Stimulated activated naive CD4-positive, alpha-beta T cell (primary cell): Measurements from ENCODE around the gene WDR70.
"Not testable (repeated sequence)": the region's sequence is repeated elsewhere in the genome, so short reads cannot be mapped to it uniquely, and the experiment has no call there.

Experiments
- DNase-seq, 6 experiments: peaks; one replicate each; lab custom pipeline; 2025; lab: John Stamatoyannopoulos, UW

Gene WDR70

DNA sequence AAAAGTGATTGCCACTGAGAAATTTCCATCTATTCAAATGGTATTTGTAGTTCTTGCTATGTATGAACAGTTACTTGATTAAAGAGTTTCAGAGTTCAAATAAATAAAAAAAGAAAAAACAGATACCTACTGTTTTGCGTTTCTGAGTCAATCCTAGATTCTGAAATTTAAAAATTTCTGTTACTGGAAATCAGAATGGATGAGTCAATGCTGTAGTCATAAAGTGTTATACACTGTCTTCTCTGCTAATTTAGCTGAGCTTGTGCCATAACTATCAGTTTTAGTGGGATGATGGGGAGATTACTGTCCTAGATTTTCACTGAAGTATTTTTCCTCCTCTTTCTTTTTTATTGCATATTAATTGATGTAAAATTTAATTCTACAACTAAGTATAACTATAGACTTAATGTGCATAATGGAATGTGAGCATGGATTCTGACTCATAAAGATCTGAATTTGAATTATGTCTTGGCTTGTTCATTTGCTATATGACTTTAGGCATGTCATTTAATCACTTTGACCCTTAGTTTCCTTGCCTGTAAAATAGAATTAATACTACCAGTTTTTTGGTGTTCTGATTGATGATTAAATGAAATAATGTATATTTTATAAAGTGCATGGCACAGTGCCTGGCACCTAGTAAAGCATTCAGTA, 75.4 kb downstream of the WDR70 start:
- DNase-seq, result not testable (repeated sequence)

DNA sequence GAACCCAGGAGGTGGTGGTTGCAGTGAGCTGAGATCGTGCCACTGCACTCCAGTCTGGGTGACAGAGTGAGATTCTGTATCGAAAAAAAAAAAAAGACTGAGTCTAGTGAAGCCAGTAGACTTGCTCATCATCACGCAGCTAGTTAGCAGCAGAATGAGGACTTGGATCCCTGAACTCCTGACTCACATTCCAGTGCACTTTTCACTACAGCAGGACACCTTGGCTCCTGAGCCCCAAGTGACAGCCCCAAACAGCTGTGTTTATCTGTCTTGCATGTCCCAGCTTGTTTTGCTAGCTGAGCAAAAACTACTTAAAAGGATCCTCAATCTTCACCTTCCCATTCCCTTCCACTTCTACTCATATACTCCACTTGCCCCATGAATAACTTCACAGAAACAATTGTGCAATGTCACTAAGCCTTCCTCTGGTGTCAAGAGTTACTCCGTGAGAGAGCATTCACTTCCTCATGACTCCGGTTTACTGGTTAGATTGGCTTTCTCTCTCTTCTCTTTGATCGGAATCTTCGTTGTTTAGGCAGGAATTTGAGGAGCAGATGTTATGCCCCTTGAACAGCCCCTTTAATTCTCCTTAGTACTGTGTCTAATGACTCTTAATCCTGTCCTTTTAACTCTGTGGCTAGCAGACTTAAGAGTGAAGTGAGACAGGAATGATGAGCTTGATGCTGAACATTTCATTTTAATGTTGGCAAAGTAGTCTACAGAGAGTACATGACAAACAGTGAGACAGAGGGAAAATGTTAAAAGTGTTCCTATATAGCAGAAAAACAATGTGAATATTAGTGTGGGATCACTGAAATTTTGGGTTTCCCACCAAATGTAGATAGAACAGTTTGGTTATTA, 84.3 kb downstream of the WDR70 start:
- not testable (repeated sequence) for DNase-seq

DNA sequence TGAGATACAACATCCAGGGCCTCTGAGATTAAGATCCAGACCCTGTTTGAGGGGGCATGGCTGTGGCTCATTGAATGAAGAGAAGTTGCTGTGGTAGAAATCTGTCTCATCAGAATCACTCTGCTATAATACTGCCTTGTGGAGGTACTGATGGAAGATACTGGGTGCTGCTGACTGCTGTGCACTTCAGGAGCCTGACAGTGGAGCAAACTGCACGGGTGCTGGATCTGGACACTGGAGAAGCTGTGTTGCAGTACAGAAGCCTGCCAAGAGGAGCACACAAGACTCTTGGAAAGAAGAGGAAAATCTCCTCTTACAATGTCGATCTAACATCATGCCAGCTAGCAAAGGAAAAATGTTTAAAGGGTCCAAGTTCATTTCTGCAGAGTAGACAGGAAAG, 85.5 kb downstream of the WDR70 start:
- not testable (repeated sequence) for DNase-seq

DNA sequence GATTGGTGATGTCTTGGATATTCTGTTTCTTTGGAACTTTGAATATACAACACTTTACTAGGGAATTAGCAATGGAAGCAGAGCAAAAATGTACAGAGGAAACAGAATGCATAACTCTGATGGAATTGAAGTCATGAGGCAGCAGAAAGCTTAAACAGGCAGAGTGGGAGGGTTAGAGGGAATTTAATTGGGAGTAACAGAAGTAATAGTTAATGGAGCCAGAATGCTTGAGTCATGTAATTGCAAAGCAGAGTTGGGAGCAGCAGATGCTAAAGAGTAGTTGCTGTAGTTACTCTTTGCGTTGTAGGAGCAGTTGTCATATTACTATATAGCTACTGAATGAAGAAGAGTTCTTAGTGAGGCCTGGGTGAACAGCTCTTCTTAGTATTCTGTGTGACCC, 90.3 kb downstream of the WDR70 start:
- DNase-seq, result not testable (repeated sequence)

DNA sequence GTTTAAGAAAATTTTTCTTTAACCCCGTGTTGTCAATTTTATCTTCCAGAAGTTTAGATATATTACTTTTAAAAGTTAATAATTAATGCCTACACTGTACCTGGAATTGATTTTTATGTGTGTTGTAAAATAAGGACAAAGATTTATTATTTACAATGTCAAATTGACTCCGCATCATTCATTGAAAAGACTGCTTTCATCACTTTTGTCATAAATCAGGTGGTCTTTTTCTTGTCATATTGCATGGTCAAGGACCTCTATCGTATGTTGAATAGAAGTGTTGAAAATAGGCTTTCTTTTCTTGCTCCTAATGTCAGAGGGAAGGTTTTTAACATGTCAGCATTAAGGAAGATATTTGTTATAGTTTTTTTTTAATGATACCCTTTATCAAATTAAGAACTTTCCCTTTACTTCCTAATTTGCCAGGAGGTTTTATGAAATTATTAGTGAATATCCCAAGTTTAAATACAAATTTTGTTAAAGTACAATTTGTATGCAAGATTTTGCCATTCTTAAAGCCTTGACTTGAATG, 92.6 kb downstream of the WDR70 start:
- DNase-seq, result no peak

DNA sequence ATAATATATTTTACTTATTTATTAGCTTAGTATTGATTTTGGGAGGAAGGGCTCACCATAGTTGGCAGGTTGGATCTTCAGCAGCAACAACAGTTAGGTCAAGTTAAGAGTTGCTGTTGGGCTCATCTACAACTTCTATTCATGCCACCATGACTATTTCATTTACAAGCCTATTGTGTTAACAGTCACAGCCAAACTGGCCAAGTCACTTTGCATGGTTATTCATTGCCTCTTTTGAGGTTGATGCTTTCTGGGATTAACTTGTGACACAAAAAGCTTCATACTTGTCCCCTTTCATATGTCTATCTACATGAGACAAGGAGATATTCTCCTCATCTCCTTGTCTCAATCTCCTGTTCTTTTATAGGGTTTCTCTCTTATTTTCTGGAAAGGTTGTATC, 98.3 kb downstream of the WDR70 start:
- no peak for DNase-seq

DNA sequence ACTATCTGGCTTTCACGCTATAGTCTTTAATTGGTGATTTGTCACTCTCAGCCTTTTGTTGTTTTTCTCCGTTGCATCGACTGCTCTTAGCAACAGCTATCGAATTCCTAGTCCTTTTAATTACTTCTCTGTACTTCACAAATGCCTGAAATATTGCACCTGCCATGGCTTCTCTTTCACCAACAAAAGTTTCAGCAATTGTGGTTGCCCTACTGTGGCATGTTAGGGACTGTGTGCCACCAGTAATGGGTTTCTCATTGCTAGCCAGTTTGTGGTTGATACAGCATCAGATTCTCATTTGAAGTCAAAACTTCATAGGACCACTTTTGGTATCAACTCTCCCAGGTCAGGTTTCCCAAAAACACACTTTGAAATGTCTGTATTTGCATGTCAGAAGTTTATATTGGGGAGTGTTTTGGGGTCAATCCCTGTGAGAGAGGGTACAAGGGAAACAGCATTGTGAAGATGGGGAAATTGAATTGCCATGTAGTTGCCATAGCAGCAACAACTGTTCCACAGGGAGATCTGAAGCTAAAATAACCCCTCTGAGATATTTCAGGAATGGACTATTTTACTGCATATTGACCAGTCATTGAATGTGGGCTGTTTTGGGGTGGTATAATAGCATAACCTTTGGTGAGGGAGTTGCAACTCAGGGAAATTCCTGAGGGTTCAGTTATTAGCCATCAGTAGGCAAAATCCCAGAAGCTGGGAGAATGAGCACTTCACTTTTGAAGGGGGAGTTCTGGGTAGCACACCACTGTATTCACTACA, 99.2 kb downstream of the WDR70 start:
- no peak for DNase-seq

DNA sequence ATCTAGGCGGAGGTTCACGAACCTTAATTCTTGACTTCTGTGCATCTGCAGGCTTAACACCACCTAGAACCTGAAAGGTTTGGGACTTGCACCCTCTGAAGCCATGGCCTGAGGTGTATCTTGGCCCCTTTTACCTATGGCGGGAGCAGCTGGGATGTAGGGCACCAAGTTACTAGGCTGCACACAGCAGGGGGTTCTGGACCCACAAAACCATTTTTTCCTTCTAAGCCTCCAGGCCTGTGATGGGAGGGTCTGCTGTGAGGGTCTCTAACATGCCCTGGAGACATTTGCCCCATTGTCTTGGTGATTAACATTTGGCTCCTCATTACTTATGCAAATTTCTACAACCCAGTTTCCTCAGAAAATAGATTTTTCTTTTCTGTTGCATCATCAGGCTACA, 102.3 kb downstream of the WDR70 start:
- DNase-seq, result not testable (repeated sequence)

DNA sequence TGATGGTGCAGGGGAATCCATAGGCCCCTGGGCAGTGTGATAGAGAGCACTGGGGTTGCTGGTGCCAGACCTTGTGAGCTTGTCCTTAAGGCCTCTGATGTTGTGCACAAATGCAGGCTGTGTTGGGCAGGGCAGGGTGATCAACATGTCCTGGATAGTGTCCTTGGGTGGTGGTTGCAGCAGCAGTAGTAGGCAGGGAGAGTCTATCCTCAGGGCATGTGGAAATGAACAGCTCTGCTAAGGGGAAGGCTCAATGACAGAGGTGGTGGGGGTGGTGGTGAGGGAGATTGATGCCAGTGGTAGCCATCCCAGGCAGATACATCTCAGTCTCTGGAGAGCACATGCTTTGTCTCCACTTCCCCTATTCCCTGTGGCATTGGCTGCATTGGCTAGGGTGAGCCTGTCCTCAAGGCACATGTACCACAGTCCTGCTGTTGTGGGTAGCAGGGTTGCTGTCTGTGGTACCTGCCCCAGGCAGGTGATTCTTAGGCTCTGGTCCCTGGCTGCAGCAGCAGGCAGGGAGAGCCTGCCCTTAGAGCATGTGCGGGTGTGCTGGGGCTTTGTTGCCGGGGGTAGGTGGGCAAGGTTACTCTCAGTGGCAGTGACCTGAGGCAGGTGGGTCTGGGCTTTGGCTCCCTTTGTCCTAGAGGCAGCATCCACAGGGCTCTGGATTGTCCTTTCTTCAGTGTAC, 111.1 kb downstream of the WDR70 start:
- DNase-seq, result no peak

DNA sequence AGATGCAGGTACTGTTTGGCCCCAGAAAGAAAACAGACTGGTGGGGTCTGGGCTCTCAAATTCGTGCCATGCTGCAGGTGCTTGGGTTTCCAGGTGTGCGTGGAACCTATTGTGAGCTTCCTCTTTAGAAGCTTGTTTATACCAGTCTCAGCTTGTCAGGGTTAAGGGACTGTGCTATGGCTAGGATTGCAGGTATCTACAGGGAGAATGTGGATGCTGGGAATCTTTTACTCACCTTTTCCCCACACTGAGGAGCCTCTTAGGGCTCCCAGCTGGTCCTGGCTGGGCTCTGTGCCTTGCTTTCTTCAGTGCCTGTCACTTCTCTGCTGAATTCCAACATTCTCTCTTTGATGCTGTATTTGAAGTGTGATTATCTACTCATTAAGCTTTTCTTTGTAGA, 111.8 kb downstream of the WDR70 start:
- DNase-seq, result no peak

DNA sequence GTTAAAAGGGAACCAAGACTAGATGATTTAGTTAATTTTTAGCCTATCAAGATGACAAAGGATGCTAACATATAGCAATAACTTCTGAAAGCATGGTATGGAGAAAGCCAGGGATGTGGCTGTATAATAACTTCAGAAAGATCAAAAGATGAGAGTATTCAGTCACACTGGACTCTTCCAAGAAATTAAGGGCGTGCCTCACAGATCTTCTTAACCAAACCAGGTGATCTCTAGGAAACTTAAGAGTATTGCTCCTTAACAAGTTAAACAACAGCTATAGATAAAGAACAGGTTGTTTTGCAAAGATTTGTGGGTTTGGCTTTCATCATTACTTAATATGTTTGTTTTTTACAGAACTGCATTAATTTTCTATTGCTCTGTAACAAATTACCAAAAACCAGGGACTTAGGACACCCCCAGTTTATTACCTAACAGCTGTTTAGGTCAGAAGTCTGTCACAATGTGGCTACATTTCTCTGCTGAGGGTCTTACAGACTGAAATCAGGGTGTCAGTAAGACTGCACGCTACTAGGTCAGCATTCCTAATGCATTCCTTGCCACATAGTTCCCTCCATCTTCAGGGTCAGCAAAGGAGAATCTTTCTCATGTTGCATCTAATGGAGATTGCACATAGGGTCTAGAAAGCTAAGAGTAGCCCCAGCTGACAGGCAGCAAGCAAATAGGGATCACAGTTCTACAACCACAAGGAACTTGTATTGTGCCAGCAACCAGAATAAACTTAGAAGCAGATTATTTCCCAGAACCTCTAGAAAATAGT, 113.8 kb downstream of the WDR70 start:
- DNase-seq, result no peak

DNA sequence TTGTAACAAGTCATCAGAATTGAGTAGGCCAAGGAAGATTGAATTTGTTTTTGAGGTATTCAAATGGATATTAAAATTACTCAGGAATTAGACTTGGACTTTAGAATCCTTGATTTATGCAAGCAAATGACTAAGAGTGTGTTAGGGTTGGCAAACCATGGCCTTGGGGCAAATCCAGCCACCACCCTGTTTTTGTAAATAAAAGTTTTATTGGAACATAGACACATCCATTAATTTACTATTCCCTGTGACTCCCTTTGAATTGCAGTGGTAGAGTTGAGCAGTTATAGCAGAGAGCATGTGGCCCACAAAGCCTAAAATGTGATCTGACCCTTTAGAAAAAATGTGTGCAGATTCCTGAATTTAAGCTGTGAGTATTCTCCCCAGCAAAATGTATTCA, 115.6 kb downstream of the WDR70 start:
- no peak for DNase-seq

DNA sequence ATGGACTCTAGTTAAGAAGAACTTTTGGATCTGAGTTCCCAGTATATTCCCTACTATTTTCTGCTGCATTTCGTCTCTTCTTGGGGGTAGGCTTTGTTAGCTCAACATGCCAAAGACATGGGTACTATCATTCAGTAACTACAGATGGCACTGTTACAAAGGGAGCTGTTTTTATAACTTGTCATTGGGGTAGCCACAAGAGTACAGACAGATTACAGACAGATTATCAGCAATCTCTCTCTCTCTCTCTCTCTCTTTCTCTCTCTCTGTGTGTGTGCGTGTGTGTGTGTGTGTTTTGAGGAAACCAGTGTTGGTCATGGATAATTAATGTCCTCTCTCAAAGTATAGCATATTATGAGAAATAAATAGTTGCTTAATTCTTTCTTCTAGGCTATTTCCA, 116.1 kb downstream of the WDR70 start:
- DNase-seq, result no peak

DNA sequence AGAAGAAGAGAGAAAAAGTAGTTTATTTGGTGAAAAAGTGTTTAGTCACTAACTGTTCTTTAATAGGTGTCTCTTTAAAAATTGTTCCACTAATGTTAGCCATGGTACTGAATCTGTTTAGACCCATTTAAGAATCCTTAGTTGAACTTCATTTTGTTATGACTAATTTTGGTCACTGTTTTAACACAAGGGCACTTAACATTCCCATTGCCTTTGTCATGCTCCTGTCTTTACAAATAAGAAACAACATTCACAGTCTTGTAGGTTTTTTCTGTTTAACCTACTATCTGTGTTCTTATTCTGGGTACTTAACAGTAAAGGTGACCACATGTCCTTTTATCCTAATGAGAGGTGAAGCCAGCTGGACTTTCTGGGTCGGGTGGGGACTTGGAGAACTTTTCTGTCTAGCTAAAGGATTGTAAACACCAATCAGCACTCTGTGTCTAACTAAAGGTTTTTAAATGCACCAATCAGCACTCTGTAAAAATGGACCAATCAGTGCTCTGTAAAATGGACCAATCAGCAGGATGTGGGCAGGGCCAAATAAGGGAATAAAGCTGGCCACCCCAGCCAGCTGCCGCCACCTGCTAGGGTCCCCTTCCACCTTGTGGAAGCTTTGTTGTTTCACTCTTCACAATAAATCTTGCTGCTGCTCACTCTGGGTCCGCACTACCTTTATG, 116.7 kb downstream of the WDR70 start:
- DNase-seq, result no peak

DNA sequence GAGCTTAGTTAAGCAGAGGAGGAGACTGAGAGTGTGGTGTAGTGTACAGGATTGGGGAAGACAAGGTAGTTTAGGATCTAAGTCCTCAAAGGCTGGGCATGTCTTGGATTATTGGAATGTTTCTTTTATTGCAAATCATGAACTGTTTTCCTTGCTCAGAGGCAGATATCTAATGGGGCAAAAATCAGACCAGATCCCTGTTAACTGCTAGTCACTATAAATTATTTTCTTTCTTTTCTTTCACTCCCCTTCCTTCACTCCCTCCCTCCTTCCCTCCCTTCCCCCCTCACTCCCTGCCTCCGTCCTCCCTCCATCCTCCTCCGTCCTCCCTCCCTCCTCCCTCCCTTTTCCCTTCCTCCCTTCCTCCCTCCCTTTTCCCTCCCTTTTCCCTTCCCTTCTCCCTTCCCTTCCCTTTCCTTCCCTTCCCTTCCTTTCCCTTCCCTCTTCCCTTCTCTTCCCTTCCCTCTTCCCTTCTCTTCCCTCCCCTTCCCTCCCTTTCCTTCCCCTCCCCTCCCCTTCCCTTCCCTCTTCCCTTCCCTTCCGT, 117.9 kb downstream of the WDR70 start:
- no peak for DNase-seq

DNA sequence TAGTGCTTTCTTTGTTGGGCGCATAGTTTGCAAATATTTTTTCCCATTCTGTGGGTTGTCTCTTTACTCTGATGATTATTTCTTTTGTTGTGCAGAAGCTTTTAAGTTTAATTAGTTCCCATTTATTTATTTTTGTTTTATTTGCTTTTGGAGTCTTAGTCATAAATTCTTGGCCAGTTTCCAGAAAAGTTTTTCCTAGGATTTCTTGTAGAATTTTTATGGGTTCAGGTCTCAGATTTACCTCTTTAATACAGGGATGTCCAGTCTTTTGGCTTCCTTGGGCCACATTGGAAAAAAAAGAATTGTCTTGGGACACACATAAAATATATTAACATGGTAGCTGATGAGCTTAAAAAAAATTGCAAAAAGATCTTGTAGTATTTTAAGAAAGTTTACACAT, 122.0 kb downstream of the WDR70 start:
- no peak for DNase-seq

DNA sequence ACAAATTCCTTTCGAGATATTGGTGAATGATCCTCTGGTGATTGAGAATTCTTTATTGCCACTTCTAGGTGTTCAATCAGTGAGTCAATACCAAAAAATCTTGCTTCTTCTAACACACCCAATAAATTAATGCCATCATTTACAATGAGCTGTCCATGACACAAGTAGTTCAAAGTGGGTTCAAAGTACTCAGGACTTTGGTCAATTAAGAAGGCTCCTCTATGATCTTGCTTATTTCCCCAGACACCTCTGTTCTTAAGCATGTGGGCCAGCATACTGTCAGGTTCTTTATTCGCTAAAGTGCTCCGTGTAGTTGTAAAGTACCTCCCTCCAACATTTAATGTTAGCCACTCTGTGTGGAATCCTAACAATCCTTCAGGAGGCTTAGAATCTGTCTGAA, 127.1 kb downstream of the WDR70 start:
- DNase-seq, result no peak

DNA sequence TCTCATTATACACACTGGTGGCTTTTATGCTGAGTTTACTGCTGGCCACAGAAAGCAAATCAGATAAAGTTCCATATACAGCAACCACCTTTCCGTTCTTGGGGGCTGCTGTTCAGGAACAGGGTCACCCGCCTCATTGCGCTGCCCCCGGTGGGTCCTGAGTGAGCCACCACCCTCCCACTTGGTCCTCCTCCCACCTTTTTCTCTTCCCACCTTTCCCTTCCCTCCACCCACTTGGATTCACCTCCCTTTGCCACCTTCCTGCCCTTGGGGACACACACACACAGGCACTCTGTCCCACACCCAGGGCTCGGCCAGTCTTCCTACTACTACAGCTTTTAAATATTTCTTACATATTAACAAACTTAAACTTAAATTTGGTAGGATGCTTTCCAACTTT, 127.6 kb downstream of the WDR70 start:
- DNase-seq, result no peak

DNA sequence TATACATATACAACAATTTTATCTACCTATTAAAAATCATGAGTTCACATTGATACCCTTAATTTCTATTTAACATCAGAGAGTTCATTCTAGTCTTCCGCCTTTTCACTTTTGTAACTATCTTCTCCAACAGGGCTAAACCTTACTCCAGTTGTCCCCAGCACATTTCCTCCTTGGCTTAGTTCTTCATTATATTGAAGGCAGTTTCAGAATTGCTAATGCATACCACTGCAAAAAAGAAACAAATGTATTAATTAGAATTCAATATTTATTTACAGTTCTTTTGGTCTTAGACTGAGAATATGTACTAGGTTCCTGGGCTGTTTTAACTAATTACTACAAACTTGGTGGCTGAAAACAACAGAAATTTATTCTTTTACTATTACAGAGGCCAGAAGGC, 132.5 kb downstream of the WDR70 start:
- DNase-seq, result no peak

DNA sequence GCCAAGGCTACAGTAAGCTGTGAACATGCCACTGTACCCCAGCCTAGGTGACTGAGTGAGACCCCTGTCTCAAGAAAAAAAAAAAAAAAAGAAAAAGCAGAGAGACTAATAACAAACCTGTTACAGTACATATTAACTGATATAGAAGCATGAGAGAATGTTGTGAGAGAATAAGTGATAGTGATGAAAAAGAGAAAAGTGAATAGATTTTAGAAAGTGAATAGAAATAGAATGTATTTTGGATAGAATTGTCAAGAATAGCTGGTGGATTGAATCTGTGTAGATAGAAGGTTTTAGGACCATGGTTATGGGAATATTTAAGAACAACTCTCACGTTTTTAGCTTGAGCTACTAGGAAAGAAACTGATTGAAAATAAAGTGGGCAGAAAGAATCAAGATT, 135.8 kb downstream of the WDR70 start:
- no peak for DNase-seq
